ENCODE results near the gene EIF3A.

- no peak for TF ChIP-seq CTCF (IDR thresholded peaks at IDR 0.05)
- no peak for TF ChIP-seq POLR2A (IDR thresholded peaks at IDR 0.05)
- no peak for TF ChIP-seq POLR2AphosphoS5 (IDR thresholded peaks at IDR 0.05; ENCODE audit: insufficient read depth in 1 of 2, low read depth in 1 of 2)
Observed at GRCh38 chr10:119049777-119050176, 30.8 kb downstream of the EIF3A start.
